Mesendoderm (in vitro differentiated cells): ENCODE data around the gene PLK3. TPM values are rescaled to one million over a fixed set of nuclear protein-coding genes. Genes with fewer than 3 reads are reported as not detected.
A peak's percentile ranks its signal among the peaks of the same experiment; 100 is the strongest.
"Not testable (repeated sequence)": the region's sequence is repeated elsewhere in the genome, so short reads cannot be mapped to it uniquely, and the experiment has no call there.

Experiments used
- DNase-seq: peaks from one replicate; pipeline ENCODE4 v3.0.0; 2013
- H2AK5ac ChIP-seq: 2 replicates; pipeline ENCODE4 v1.6.1; 2013; ENCODE audit warnings: low read length, inconsistent platforms
- H2BK120ac ChIP-seq: 2 replicates; pipeline ENCODE4 v1.6.1; 2013; ENCODE audit warnings: low read depth, mild to moderate bottlenecking, low read length, moderate library complexity, mixed read lengths
- H2BK15ac ChIP-seq: replicated peaks from 2 replicates; pipeline ENCODE4 v1.6.1; 2013; ENCODE audit warnings: low read depth, mild to moderate bottlenecking, moderate library complexity
- H2BK5ac ChIP-seq: 2 replicates; pipeline ENCODE4 v1.6.1; 2013; ENCODE audit warnings: low read length, inconsistent platforms
- H3K18ac ChIP-seq: 2 replicates; pipeline ENCODE4 v1.6.1; 2013; ENCODE audit warnings: mild to moderate bottlenecking, low read length, mixed read lengths
- H3K23ac ChIP-seq: one replicate; pipeline ENCODE4 v1.6.1; 2013; ENCODE audit warnings: low read length
- H3K27ac ChIP-seq: 2 replicates; pipeline ENCODE4 v1.5.1; 2013; ENCODE audit warnings: low read depth, mild to moderate bottlenecking, inconsistent platforms, low read length, moderate library complexity
- H3K27me3 ChIP-seq: 2 replicates; pipeline ENCODE4 v1.6.1; 2013; ENCODE audit warnings: low read length, control low read depth, mild to moderate bottlenecking, inconsistent platforms; ENCODE audit not compliant: insufficient read depth, poor library complexity
- H3K36me3 ChIP-seq: 2 replicates; pipeline ENCODE4 v1.6.1; 2013; ENCODE audit warnings: low read length, inconsistent platforms; ENCODE audit not compliant: control insufficient read depth, insufficient read depth
- H3K4ac ChIP-seq: one replicate; pipeline ENCODE4 v1.6.1; 2013; ENCODE audit warnings: low read depth, mild to moderate bottlenecking, low read length, moderate library complexity
- H3K4me1 ChIP-seq: 2 replicates; pipeline ENCODE4 v1.6.1; 2013; ENCODE audit warnings: low read depth, low read length, inconsistent platforms; ENCODE audit not compliant: control insufficient read depth
- H3K4me2 ChIP-seq: 2 replicates; pipeline ENCODE4 v1.6.1; 2013; ENCODE audit warnings: low read length
- H3K4me3 ChIP-seq: 2 replicates; pipeline ENCODE4 v1.5.1; 2013; ENCODE audit warnings: mild to moderate bottlenecking, low read length
- H3K56ac ChIP-seq: one replicate; pipeline ENCODE4 v1.6.1; 2013; ENCODE audit warnings: low read length
- H3K79me1 ChIP-seq: 2 replicates; pipeline ENCODE4 v1.6.1; 2013; ENCODE audit warnings: low read length, inconsistent platforms
- H3K79me2 ChIP-seq: 2 replicates; pipeline ENCODE4 v1.6.1; 2013; ENCODE audit warnings: mild to moderate bottlenecking, low read length; ENCODE audit not compliant: control insufficient read depth, insufficient read depth
- H3K9ac ChIP-seq: 2 replicates; pipeline ENCODE4 v1.6.1; 2013; ENCODE audit warnings: low read length, inconsistent platforms
- H4K5ac ChIP-seq: one replicate; pipeline ENCODE4 v1.6.1; 2013; ENCODE audit warnings: low read length
- H4K8ac ChIP-seq: one replicate; pipeline ENCODE4 v1.6.1; 2013; ENCODE audit warnings: low read depth, mild to moderate bottlenecking, control low read depth, low read length, moderate library complexity
- WGBS: extraction: QIAGEN DNeasy Blood & Tissue Kit; methylation state at CpG from one replicate; pipeline ENCODE4 v1.1.7; 2013; ENCODE audit warnings: low lambda C conversion rate, missing lambda C conversion rate; ENCODE audit not compliant: insufficient coverage; ENCODE audit errors: extremely low coverage; 5-methylcytosine and 5-hydroxymethylcytosine counted together
- polyA plus RNA-seq, 2 experiments: library from polyadenylated mRNA; stranded (reverse); fragments of 200-250 nt; gene quantifications; one replicate each; pipeline ENCODE4 v1.2.3, GENCODE V29; 2013

PLK3 gene
- polyA plus RNA-seq (2013, experiment 1 of 2), result 6.3 TPM
- polyA plus RNA-seq (2013, experiment 2 of 2), result 6.2 TPM

DNA sequence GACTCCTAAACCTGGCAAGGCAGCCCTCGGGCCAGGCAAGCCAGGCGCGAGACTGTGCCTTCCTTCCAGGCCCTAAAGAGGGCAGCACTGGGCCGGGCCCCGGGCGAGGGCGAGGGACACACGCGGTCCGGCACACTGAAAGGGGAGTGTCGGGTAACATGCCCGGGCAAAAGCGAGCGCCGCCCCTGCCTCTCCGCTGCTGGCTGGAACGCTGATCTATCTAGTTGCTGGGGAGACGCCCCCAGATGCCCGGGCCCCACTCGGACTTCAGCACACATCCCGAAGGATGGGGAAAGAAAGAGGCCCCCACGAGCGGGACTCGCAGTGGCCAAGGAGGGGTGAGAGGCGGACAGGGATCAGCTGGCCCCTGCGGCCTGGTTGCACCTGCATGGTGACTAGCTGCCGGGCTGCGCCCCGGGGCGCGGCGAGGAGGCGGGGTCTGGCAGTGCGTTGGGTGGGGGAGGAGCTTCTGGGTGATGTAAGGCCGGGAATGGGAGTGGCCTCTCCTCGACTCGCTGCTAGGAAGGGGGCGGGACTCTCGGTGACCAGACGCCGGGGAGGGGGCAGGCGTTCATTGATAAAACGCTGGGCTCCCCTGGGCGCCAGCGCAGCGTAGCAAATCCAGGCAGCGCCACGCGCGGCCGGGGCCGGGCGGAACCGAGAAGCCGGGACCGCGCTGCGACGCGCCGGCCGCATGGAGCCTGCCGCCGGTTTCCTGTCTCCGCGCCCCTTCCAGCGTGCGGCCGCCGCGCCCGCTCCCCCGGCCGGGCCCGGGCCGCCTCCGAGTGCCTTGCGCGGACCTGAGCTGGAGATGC lies at the start of gene PLK3:
PLK3 (plus strand) TSS at position 608 of the 815 bp plus-strand sequence; CDS start at position 695, 87 bp downstream.
- H3K4me1 ChIP-seq, result peaks cover 5% of the 10 kb centered on the region
- peak within 1 kb of the TSS; percentile 98 for H3K23ac ChIP-seq
- H2BK15ac ChIP-seq, result no peak within 1 kb of the TSS
- peak within 1 kb of the TSS; percentile 15 for H2BK120ac ChIP-seq
- H3K79me2 ChIP-seq, result no peaks in the 10 kb centered on the region
- peak within 1 kb of the TSS; percentile 94 for H3K56ac ChIP-seq
- no peak within 1 kb of the TSS for H4K5ac ChIP-seq
- peak within 1 kb of the TSS; percentile 72 for H3K18ac ChIP-seq
- H3K27ac ChIP-seq, result peak within 1 kb of the TSS; percentile 85
- H3K9ac ChIP-seq, result peak within 1 kb of the TSS; percentile 86
- H4K8ac ChIP-seq, result no peak within 1 kb of the TSS
- DNase-seq, result peak; percentile 99
- H3K4ac ChIP-seq, result peak within 1 kb of the TSS; percentile 84
- peak within 1 kb of the TSS; percentile 90 for H3K4me2 ChIP-seq
- H3K27me3 ChIP-seq, result no peaks in the 10 kb centered on the region
- H3K36me3 ChIP-seq, result no peaks in the 10 kb centered on the region
- H2AK5ac ChIP-seq, result no peak within 1 kb of the TSS
- peaks cover 7% of the 10 kb centered on the region for H3K79me1 ChIP-seq
- peak within 1 kb of the TSS; percentile 73 for H3K4me3 ChIP-seq
- WGBS, result no CpG with 5 or more reads among the region's 79 CpGs
- peak within 1 kb of the TSS; percentile 71 for H2BK5ac ChIP-seq

DNA sequence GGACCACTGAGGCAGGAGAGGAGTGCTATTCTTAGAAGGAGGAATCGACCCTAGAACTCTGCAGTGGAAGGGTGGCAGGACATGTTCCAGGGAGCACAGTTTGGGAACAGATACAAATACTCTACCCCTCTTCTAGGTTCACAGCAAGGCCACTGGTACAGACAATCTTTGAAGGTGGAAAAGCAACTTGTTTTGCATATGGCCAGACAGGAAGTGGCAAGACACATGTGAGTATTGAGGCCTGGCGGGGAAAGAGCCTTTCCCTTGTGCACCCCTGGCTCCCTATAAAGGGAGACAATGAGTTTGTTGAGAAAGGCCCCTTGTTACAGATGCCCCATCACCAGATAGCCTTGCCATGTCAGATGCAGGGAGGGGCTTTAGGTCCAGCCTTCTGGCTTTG lies 42.8 kb upstream of the PLK3 start:
- Histone ChIP-seq H3K56ac (no peak overlapping the region), H3K27me3 (no peaks in the 10 kb centered on the region), H3K36me3 (peaks cover 54% of the 10 kb centered on the region), H3K27ac (no peak overlapping the region), H3K4me1 (no peaks in the 10 kb centered on the region), H3K79me1 (no peaks in the 10 kb centered on the region), H4K8ac (no peak overlapping the region), H3K18ac (no peak overlapping the region), H3K9ac (no peak overlapping the region), H3K4ac (no peak overlapping the region), H3K79me2 (no peaks in the 10 kb centered on the region), H4K5ac (no peak overlapping the region), H2BK5ac (no peak overlapping the region), H3K4me3 (no peak overlapping the region), H3K4me2 (no peak overlapping the region), H2AK5ac (no peak overlapping the region), H2BK15ac (no peak overlapping the region), H2BK120ac (no peak overlapping the region), H3K23ac (no peak overlapping the region)
- no CpG with 5 or more reads among the region's 2 CpGs for WGBS
- DNase-seq, result no peak

DNA sequence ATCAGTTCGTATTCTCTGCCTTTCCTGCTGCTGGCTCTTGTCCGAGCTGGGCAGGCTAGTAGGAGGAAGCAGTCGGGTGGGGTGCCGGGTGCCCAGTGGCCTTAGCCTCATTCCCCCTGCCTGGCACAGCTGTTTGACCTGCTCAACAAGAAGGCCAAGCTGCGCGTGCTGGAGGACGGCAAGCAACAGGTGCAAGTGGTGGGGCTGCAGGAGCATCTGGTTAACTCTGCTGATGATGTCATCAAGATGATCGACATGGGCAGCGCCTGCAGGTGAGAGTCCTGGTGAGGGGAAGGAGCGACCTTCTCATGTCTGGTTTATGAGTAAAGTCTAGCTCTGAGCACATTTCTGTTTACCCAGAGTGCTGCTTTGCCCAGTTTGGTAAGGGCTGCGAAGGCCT lies 41.1 kb upstream of the PLK3 start:
- no peak overlapping the region for H2BK120ac ChIP-seq
- no peak overlapping the region for H3K56ac ChIP-seq
- H3K4ac ChIP-seq, result no peak overlapping the region
- no peaks in the 10 kb centered on the region for H3K4me1 ChIP-seq
- WGBS, result no CpG with 5 or more reads among the region's 11 CpGs
- H3K27ac ChIP-seq, result no peak overlapping the region
- H3K4me3 ChIP-seq, result no peak overlapping the region
- H2BK15ac ChIP-seq, result no peak overlapping the region
- H2BK5ac ChIP-seq, result no peak overlapping the region
- H3K79me1 ChIP-seq, result no peaks in the 10 kb centered on the region
- DNase-seq, result no peak
- H3K36me3 ChIP-seq, result peaks cover 56% of the 10 kb centered on the region
- H3K27me3 ChIP-seq, result no peaks in the 10 kb centered on the region
- H3K23ac ChIP-seq, result no peak overlapping the region
- H3K4me2 ChIP-seq, result no peak overlapping the region
- H3K9ac ChIP-seq, result no peak overlapping the region
- no peak overlapping the region for H3K18ac ChIP-seq
- H3K79me2 ChIP-seq, result no peaks in the 10 kb centered on the region
- no peak overlapping the region for H4K8ac ChIP-seq
- H2AK5ac ChIP-seq, result no peak overlapping the region
- no peak overlapping the region for H4K5ac ChIP-seq

DNA sequence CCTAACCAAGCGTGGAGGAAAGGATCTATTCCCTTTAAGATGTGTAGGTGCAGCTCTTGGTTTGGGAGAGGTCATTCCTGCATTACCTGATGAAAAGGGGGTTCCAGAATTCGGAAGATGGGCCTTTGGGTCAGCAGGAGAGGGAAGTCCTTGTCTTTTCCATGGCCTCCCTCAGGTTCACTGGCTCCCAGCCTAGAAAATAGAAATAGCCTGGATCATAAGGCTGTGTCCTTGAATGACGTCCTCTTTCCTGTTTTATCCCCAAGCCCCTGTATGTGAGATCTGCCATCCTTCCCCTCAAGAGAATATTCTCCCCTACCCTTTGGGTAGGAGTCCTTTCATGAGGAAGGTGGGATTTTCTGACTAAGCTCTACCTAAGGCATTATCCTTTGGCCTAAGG lies 39.3 kb upstream of the PLK3 start:
- Histone ChIP-seq H3K4me2 (no peak overlapping the region), H3K4me3 (no peak overlapping the region), H2BK5ac (no peak overlapping the region), H3K27me3 (no peaks in the 10 kb centered on the region), H3K79me1 (no peaks in the 10 kb centered on the region), H4K5ac (no peak overlapping the region), H3K4me1 (no peaks in the 10 kb centered on the region), H3K79me2 (no peaks in the 10 kb centered on the region), H3K9ac (no peak overlapping the region), H4K8ac (no peak overlapping the region), H2BK120ac (no peak overlapping the region), H2BK15ac (no peak overlapping the region), H2AK5ac (no peak overlapping the region), H3K36me3 (peaks cover 46% of the 10 kb centered on the region), H3K27ac (no peak overlapping the region), H3K23ac (no peak overlapping the region), H3K4ac (no peak overlapping the region), H3K18ac (no peak overlapping the region), H3K56ac (no peak overlapping the region)
- WGBS, result no CpG with 5 or more reads among the region's 3 CpGs
- no peak for DNase-seq

DNA sequence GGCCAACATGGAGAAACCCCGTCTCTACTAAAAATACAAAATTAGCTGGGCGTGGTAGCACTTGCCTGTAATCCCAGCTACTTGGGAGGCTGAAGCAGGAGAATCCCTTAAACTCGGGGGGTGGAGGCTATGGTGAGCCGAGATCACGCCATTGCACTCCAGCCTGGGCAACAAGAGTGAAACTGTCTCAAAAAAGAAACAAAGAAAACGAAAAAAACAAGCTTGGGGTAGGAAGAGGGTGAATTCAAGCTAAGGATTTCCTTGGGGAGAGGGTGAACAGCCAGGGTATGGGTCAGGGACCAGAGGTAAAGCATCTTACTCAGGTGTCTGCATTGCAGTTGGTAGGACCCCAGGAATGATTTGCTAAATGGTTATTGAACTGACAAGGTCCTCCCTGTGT lies 33.8 kb upstream of the PLK3 start:
- H3K56ac ChIP-seq, H3K27ac ChIP-seq, H3K79me2 ChIP-seq, H3K9ac ChIP-seq, H3K4me2 ChIP-seq, H2BK120ac ChIP-seq, H3K27me3 ChIP-seq, H3K23ac ChIP-seq, H3K18ac ChIP-seq, H3K4ac ChIP-seq, H3K79me1 ChIP-seq, H3K4me3 ChIP-seq, H2AK5ac ChIP-seq, H3K4me1 ChIP-seq, DNase-seq, H2BK15ac ChIP-seq, H4K5ac ChIP-seq, H4K8ac ChIP-seq, H2BK5ac ChIP-seq: not testable (repeated sequence)
- WGBS, result no CpG with 5 or more reads among the region's 6 CpGs
- H3K36me3 ChIP-seq, result peaks cover 20% of the 10 kb centered on the region
